ENCODE results near the gene TMEM271.

The TMEM271 gene

DNA sequence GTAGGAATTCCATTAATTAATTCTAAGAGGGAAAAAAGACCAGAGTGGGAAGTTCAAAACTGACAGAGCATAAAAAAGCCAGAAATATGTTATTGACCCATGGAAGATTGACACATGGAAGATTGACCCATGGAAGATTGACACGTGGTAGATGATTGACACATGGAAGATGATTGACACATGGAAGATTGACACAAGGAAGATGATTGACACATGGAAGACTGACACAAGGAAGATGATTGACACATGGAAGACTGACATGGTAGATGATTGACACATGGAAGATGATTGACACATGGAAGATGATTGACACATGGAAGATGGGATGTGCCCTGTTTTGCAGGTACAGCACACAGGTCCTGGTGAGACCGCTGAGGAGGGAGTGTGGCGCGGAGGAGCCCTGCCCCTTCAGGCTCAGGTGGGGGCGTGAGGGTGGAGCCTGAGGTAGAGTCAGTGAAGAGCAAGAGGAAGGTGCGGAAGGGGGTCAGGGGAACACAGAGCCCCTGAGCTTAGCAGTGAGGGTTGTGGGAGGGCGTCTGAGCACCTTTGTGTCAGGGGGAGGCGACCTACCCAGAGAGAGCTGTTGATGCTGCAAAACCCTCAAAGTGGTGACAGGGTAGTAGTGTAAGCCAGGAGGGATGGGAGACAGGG, 33.4 kb upstream of the TMEM271 start:
- H3K23ac ChIP-seq (ENCODE audit: low read length): no peak overlapping the region
- WGBS (ENCODE audit: extremely low coverage, insufficient coverage, insufficient read length): no CpG with 5 or more reads among the region's 8 CpGs

GRCh38 chr4:608236-608635, 32.1 kb upstream of the TMEM271 start:
- Histone ChIP-seq H4K12ac (ENCODE audit: low read depth, low read length) (no peak overlapping the region), H3K4me3 (ENCODE audit: low read depth, low read length) (no peak overlapping the region), H2BK120ac (ENCODE audit: insufficient read depth, low read length, poor library complexity) (no peak overlapping the region), H4K91ac (ENCODE audit: low read depth, low read length) (no peak overlapping the region), H3K79me2 (ENCODE audit: control insufficient read depth, insufficient read depth, low read length, poor library complexity) (no peaks in the 10 kb centered on the region), H2AFZ (ENCODE audit: insufficient read depth, low read length, poor library complexity) (no peak overlapping the region), H3K27me3 (ENCODE audit: insufficient read depth, low read length) (no peaks in the 10 kb centered on the region), H3K9me3 (ENCODE audit: insufficient read depth, low read depth, low read length) (peaks cover 5% of the 10 kb centered on the region), H3K4ac (ENCODE audit: low read depth, low read length) (no peak overlapping the region), H4K8ac (ENCODE audit: low read depth, low read length) (no peak overlapping the region), H3K9ac (ENCODE audit: low read length) (no peak overlapping the region), H3K79me1 (ENCODE audit: low read length) (no peaks in the 10 kb centered on the region), H3K18ac (ENCODE audit: low read length) (no peak overlapping the region), H3K14ac (ENCODE audit: low read length) (no peak overlapping the region), H2BK5ac (ENCODE audit: low read depth, low read length, poor library complexity) (no peak overlapping the region), H3K27ac (ENCODE audit: low read depth, low read length) (no peak overlapping the region), H3K4me2 (ENCODE audit: low read length) (no peak overlapping the region), H2AK5ac (ENCODE audit: low read length) (no peak overlapping the region), H3K36me3 (ENCODE audit: control insufficient read depth in 1 of 2, insufficient read depth in 2 of 2, low read length in 2 of 2) (no peaks in the 10 kb centered on the region), H3K4me1 (ENCODE audit: control insufficient read depth in 1 of 2, insufficient read depth in 2 of 2, low read length in 2 of 2) (peaks cover 2 to 3% of the 10 kb centered on the region in 2 experiments), H3K23ac (ENCODE audit: low read length) (no peak overlapping the region), H2BK12ac (ENCODE audit: low read length) (no peak overlapping the region)
- no peak for DNase-seq
- no CpG with 5 or more reads among the region's 7 CpGs for WGBS (ENCODE audit: extremely low coverage, insufficient coverage, insufficient read length)

More for the DNA sequence above, 33.4 kb upstream of the TMEM271 start:
- H3K79me2 ChIP-seq (ENCODE audit: control insufficient read depth, insufficient read depth, low read length, poor library complexity): no peaks in the 10 kb centered on the region
- H3K14ac ChIP-seq (ENCODE audit: low read length): no peak overlapping the region
- no peak overlapping the region for H3K4me2 ChIP-seq (ENCODE audit: low read length)
- H4K91ac ChIP-seq (ENCODE audit: low read depth, low read length): no peak overlapping the region
- H3K9ac ChIP-seq (ENCODE audit: low read length): no peak overlapping the region
- no peak overlapping the region for H4K12ac ChIP-seq (ENCODE audit: low read depth, low read length)
- no peak overlapping the region for H4K8ac ChIP-seq (ENCODE audit: low read depth, low read length)
- H3K27me3 ChIP-seq (ENCODE audit: insufficient read depth, low read length): no peaks in the 10 kb centered on the region
- no peak overlapping the region for H2BK120ac ChIP-seq (ENCODE audit: insufficient read depth, low read length, poor library complexity)
- no peaks in the 10 kb centered on the region for H3K79me1 ChIP-seq (ENCODE audit: low read length)
- H3K4ac ChIP-seq (ENCODE audit: low read depth, low read length): no peak overlapping the region
- H3K4me3 ChIP-seq (ENCODE audit: low read depth, low read length): no peak overlapping the region
- H3K18ac ChIP-seq (ENCODE audit: low read length): no peak overlapping the region
- H3K9me3 ChIP-seq (ENCODE audit: insufficient read depth, low read depth, low read length): peaks cover 5% of the 10 kb centered on the region
- H3K36me3 ChIP-seq (ENCODE audit: control insufficient read depth in 1 of 2, insufficient read depth in 2 of 2, low read length in 2 of 2): no peaks in the 10 kb centered on the region
- DNase-seq: no peak
- no peak overlapping the region for H2BK5ac ChIP-seq (ENCODE audit: low read depth, low read length, poor library complexity)
- no peak overlapping the region for H3K27ac ChIP-seq (ENCODE audit: low read depth, low read length)
- H2AFZ ChIP-seq (ENCODE audit: insufficient read depth, low read length, poor library complexity): no peak overlapping the region
- peaks cover 2 to 3% of the 10 kb centered on the region in 2 experiments for H3K4me1 ChIP-seq (ENCODE audit: control insufficient read depth in 1 of 2, insufficient read depth in 2 of 2, low read length in 2 of 2)
- no peak overlapping the region for H2AK5ac ChIP-seq (ENCODE audit: low read length)
- H2BK12ac ChIP-seq (ENCODE audit: low read length): no peak overlapping the region

DNA sequence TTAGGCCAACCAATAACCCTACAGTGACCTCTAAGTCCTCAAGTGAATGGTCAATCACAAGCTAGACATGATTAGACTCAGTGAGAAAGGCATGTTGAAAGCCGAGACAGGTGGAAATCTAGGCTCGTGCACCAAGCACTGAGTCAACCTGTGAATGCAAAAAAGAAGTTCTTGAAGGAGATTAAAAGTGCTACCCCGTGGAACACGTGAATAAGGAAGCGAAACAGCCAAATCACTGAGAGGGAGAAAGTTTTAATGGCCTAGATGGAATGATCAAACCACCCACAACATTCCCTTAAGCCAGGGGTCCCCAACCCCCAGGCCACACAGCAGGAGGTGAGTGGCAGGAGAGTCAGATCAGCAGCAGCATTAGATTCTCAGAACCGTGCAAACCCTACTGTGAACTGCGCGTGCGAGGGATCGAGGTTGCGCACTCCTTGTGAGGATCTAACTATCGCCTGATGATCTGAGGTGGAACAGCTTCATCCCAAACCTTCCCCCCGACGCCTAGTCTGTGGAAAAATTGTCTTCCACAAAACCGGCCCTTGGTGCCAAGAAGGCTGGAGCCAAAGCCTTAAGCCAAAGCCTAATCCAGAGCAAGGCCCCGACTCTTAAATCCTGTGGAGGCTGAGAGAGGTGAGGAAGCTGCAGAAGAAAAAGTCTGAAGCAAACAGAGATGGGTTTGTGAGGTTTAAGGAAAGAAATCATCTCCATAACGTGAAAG, 29.8 kb upstream of the TMEM271 start:
- Histone ChIP-seq H2BK5ac (ENCODE audit: low read depth, low read length, poor library complexity) (no peak overlapping the region), H4K8ac (ENCODE audit: low read depth, low read length) (no peak overlapping the region), H3K4ac (ENCODE audit: low read depth, low read length) (no peak overlapping the region), H2AFZ (ENCODE audit: insufficient read depth, low read length, poor library complexity) (no peak overlapping the region), H3K36me3 (ENCODE audit: control insufficient read depth in 1 of 2, insufficient read depth in 2 of 2, low read length in 2 of 2) (no peaks in the 10 kb centered on the region), H3K4me1 (ENCODE audit: control insufficient read depth in 1 of 2, insufficient read depth in 2 of 2, low read length in 2 of 2) (peaks cover under 1 to 2% of the 10 kb centered on the region in 2 experiments), H3K4me2 (ENCODE audit: low read length) (no peak overlapping the region), H3K18ac (ENCODE audit: low read length) (no peak overlapping the region), H3K9me3 (ENCODE audit: insufficient read depth, low read depth, low read length) (peaks cover 5% of the 10 kb centered on the region), H4K91ac (ENCODE audit: low read depth, low read length) (no peak overlapping the region), H3K27ac (ENCODE audit: low read depth, low read length) (no peak overlapping the region), H3K9ac (ENCODE audit: low read length) (no peak overlapping the region), H3K4me3 (ENCODE audit: low read depth, low read length) (no peak overlapping the region), H2AK5ac (ENCODE audit: low read length) (no peak overlapping the region), H3K14ac (ENCODE audit: low read length) (no peak overlapping the region), H3K79me1 (ENCODE audit: low read length) (no peaks in the 10 kb centered on the region), H4K12ac (ENCODE audit: low read depth, low read length) (no peak overlapping the region), H2BK12ac (ENCODE audit: low read length) (no peak overlapping the region), H3K23ac (ENCODE audit: low read length) (no peak overlapping the region), H3K79me2 (ENCODE audit: control insufficient read depth, insufficient read depth, low read length, poor library complexity) (no peaks in the 10 kb centered on the region), H3K27me3 (ENCODE audit: insufficient read depth, low read length) (no peaks in the 10 kb centered on the region), H2BK120ac (ENCODE audit: insufficient read depth, low read length, poor library complexity) (no peak overlapping the region)
- WGBS (ENCODE audit: extremely low coverage, insufficient coverage, insufficient read length): no CpG with 5 or more reads among the region's 17 CpGs
- DNase-seq: no peak

DNA sequence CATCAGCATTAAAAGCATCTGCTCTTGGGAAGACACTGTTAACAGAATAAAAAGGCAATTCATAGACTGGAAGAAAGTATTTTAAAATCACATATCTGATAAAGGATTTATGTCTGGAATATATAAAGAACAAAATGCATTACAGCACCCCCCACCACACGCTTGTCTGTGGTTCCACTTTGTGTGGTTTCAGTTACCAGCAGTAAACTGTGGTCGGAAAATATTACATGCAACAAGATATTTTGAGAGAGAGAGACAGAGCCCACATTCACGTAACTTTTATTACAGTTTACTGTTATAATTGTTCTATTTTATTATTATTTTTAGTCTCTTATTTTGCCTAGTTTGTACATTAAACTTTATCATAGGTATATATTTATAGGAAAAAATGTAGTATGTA, 28.0 kb upstream of the TMEM271 start:
- no peak for DNase-seq
- Histone ChIP-seq H3K23ac (ENCODE audit: low read length) (no peak overlapping the region), H3K4me3 (ENCODE audit: low read depth, low read length) (no peak overlapping the region), H3K18ac (ENCODE audit: low read length) (no peak overlapping the region), H2BK12ac (ENCODE audit: low read length) (no peak overlapping the region), H2AK5ac (ENCODE audit: low read length) (no peak overlapping the region), H2BK120ac (ENCODE audit: insufficient read depth, low read length, poor library complexity) (no peak overlapping the region), H3K79me1 (ENCODE audit: low read length) (no peaks in the 10 kb centered on the region), H3K79me2 (ENCODE audit: control insufficient read depth, insufficient read depth, low read length, poor library complexity) (no peaks in the 10 kb centered on the region), H3K9ac (ENCODE audit: low read length) (no peak overlapping the region), H4K12ac (ENCODE audit: low read depth, low read length) (no peak overlapping the region), H2BK5ac (ENCODE audit: low read depth, low read length, poor library complexity) (no peak overlapping the region), H4K91ac (ENCODE audit: low read depth, low read length) (no peak overlapping the region), H3K4me1 (ENCODE audit: control insufficient read depth in 1 of 2, insufficient read depth in 2 of 2, low read length in 2 of 2) (no peaks in the 10 kb centered on the region), H3K27ac (ENCODE audit: low read depth, low read length) (no peak overlapping the region), H3K27me3 (ENCODE audit: insufficient read depth, low read length) (no peaks in the 10 kb centered on the region), H2AFZ (ENCODE audit: insufficient read depth, low read length, poor library complexity) (no peak overlapping the region), H3K9me3 (ENCODE audit: insufficient read depth, low read depth, low read length) (peaks cover 2% of the 10 kb centered on the region), H3K4me2 (ENCODE audit: low read length) (no peak overlapping the region), H4K8ac (ENCODE audit: low read depth, low read length) (no peak overlapping the region), H3K4ac (ENCODE audit: low read depth, low read length) (no peak overlapping the region), H3K14ac (ENCODE audit: low read length) (no peak overlapping the region), H3K36me3 (ENCODE audit: control insufficient read depth in 1 of 2, insufficient read depth in 2 of 2, low read length in 2 of 2) (no peaks in the 10 kb centered on the region)
- WGBS (ENCODE audit: extremely low coverage, insufficient coverage, insufficient read length): no CpG with 5 or more reads among the region's 3 CpGs
